Mesendoderm (in vitro differentiated cells): Measurements from ENCODE around the gene RSF1. TPM values are rescaled to one million over a fixed set of nuclear protein-coding genes. Genes with fewer than 3 reads are reported as not detected.
A peak's percentile ranks its signal among the peaks of the same experiment; 100 is the strongest.
"Not testable (repeated sequence)": the region's sequence is repeated elsewhere in the genome, so short reads cannot be mapped to it uniquely, and the experiment has no call there.

Source experiments
- DNase-seq: peaks from one replicate; pipeline ENCODE4 v3.0.0; 2013
- H2AK5ac ChIP-seq: 2 replicates; pipeline ENCODE4 v1.6.1; 2013; ENCODE audit warnings: low read length, inconsistent platforms
- H2BK120ac ChIP-seq: 2 replicates; pipeline ENCODE4 v1.6.1; 2013; ENCODE audit warnings: low read depth, mild to moderate bottlenecking, low read length, moderate library complexity, mixed read lengths
- H2BK15ac ChIP-seq: replicated peaks from 2 replicates; pipeline ENCODE4 v1.6.1; 2013; ENCODE audit warnings: low read depth, mild to moderate bottlenecking, moderate library complexity
- H2BK5ac ChIP-seq: 2 replicates; pipeline ENCODE4 v1.6.1; 2013; ENCODE audit warnings: low read length, inconsistent platforms
- H3K18ac ChIP-seq: 2 replicates; pipeline ENCODE4 v1.6.1; 2013; ENCODE audit warnings: mild to moderate bottlenecking, low read length, mixed read lengths
- H3K23ac ChIP-seq: one replicate; pipeline ENCODE4 v1.6.1; 2013; ENCODE audit warnings: low read length
- H3K27ac ChIP-seq: 2 replicates; pipeline ENCODE4 v1.5.1; 2013; ENCODE audit warnings: low read depth, mild to moderate bottlenecking, inconsistent platforms, low read length, moderate library complexity
- H3K27me3 ChIP-seq: 2 replicates; pipeline ENCODE4 v1.6.1; 2013; ENCODE audit warnings: low read length, control low read depth, mild to moderate bottlenecking, inconsistent platforms; ENCODE audit not compliant: insufficient read depth, poor library complexity
- H3K36me3 ChIP-seq: 2 replicates; pipeline ENCODE4 v1.6.1; 2013; ENCODE audit warnings: low read length, inconsistent platforms; ENCODE audit not compliant: control insufficient read depth, insufficient read depth
- H3K4ac ChIP-seq: one replicate; pipeline ENCODE4 v1.6.1; 2013; ENCODE audit warnings: low read depth, mild to moderate bottlenecking, low read length, moderate library complexity
- H3K4me1 ChIP-seq: 2 replicates; pipeline ENCODE4 v1.6.1; 2013; ENCODE audit warnings: low read depth, low read length, inconsistent platforms; ENCODE audit not compliant: control insufficient read depth
- H3K4me2 ChIP-seq: 2 replicates; pipeline ENCODE4 v1.6.1; 2013; ENCODE audit warnings: low read length
- H3K4me3 ChIP-seq: 2 replicates; pipeline ENCODE4 v1.5.1; 2013; ENCODE audit warnings: mild to moderate bottlenecking, low read length
- H3K56ac ChIP-seq: one replicate; pipeline ENCODE4 v1.6.1; 2013; ENCODE audit warnings: low read length
- H3K79me1 ChIP-seq: 2 replicates; pipeline ENCODE4 v1.6.1; 2013; ENCODE audit warnings: low read length, inconsistent platforms
- H3K79me2 ChIP-seq: 2 replicates; pipeline ENCODE4 v1.6.1; 2013; ENCODE audit warnings: mild to moderate bottlenecking, low read length; ENCODE audit not compliant: control insufficient read depth, insufficient read depth
- H3K9ac ChIP-seq: 2 replicates; pipeline ENCODE4 v1.6.1; 2013; ENCODE audit warnings: low read length, inconsistent platforms
- H4K5ac ChIP-seq: one replicate; pipeline ENCODE4 v1.6.1; 2013; ENCODE audit warnings: low read length
- H4K8ac ChIP-seq: one replicate; pipeline ENCODE4 v1.6.1; 2013; ENCODE audit warnings: low read depth, mild to moderate bottlenecking, control low read depth, low read length, moderate library complexity
- WGBS: extraction: QIAGEN DNeasy Blood & Tissue Kit; methylation state at CpG from one replicate; pipeline ENCODE4 v1.1.7; 2013; ENCODE audit warnings: low lambda C conversion rate, missing lambda C conversion rate; ENCODE audit not compliant: insufficient coverage; ENCODE audit errors: extremely low coverage; 5-methylcytosine and 5-hydroxymethylcytosine counted together
- polyA plus RNA-seq, 2 experiments: library from polyadenylated mRNA; stranded (reverse); fragments of 200-250 nt; gene quantifications; one replicate each; pipeline ENCODE4 v1.2.3, GENCODE V29; 2013

Gene RSF1
- polyA plus RNA-seq (2013, experiment 1 of 2): 59.1 TPM
- 59.0 TPM for polyA plus RNA-seq (2013, experiment 2 of 2)

GRCh38 chr11:77820565-77821348 is at the start of gene RSF1, which contains the start of gene AAMDC:
TSS of gene RSF1 (minus strand) at chr11:77820722. CDS start at chr11:77820714, 8 bp downstream.
TSS of gene AAMDC (plus strand) at chr11:77821144. CDS start at chr11:77842497, 21,353 bp downstream.
- peak within 1 kb of the TSS; percentile 99 for H3K23ac ChIP-seq
- peak within 1 kb of the TSS; percentile 99 for H3K27ac ChIP-seq
- peaks cover 32% of the 10 kb centered on the region for H3K79me2 ChIP-seq
- no peak within 1 kb of the TSS for H2AK5ac ChIP-seq
- peak within 1 kb of the TSS; percentile 95 for H3K18ac ChIP-seq
- peak within 1 kb of the TSS; percentile 75 for H2BK120ac ChIP-seq
- H3K79me1 ChIP-seq: peaks cover 1% of the 10 kb centered on the region
- H3K9ac ChIP-seq: peak within 1 kb of the TSS; percentile 94
- H3K4me1 ChIP-seq: no peaks in the 10 kb centered on the region
- peak within 1 kb of the TSS; percentile 82 for H2BK5ac ChIP-seq
- H3K4me2 ChIP-seq: peak within 1 kb of the TSS; percentile 67
- H3K36me3 ChIP-seq: no peaks in the 10 kb centered on the region
- H3K4ac ChIP-seq: peak within 1 kb of the TSS; percentile 90
- WGBS: no CpG with 5 or more reads among the region's 64 CpGs
- no peak within 1 kb of the TSS for H2BK15ac ChIP-seq
- H3K4me3 ChIP-seq: peak within 1 kb of the TSS; percentile 94
- DNase-seq: peak; percentile 99
- H4K5ac ChIP-seq: no peak within 1 kb of the TSS
- H4K8ac ChIP-seq: peak within 1 kb of the TSS; percentile 82
- no peaks in the 10 kb centered on the region for H3K27me3 ChIP-seq
- peak within 1 kb of the TSS; percentile 97 for H3K56ac ChIP-seq

- H3K4me3 ChIP-seq: no peak overlapping the region
- H3K18ac ChIP-seq: no peak overlapping the region
- no peaks in the 10 kb centered on the region for H3K79me2 ChIP-seq
- H3K23ac ChIP-seq: no peak overlapping the region
- no peaks in the 10 kb centered on the region for H3K4me1 ChIP-seq
- H2AK5ac ChIP-seq: no peak overlapping the region
- H3K27ac ChIP-seq: no peak overlapping the region
- no CpG with 5 or more reads among the region's 4 CpGs for WGBS
- no peaks in the 10 kb centered on the region for H3K79me1 ChIP-seq
- no peak overlapping the region for H3K4ac ChIP-seq
- H3K27me3 ChIP-seq: no peaks in the 10 kb centered on the region
- no peak overlapping the region for H3K56ac ChIP-seq
- DNase-seq: no peak
- H2BK15ac ChIP-seq: no peak overlapping the region
- H4K8ac ChIP-seq: no peak overlapping the region
- H4K5ac ChIP-seq: no peak overlapping the region
- H3K36me3 ChIP-seq: no peaks in the 10 kb centered on the region
- H3K9ac ChIP-seq: no peak overlapping the region
- H2BK120ac ChIP-seq: no peak overlapping the region
- H3K4me2 ChIP-seq: no peak overlapping the region
- no peak overlapping the region for H2BK5ac ChIP-seq
Measured at GRCh38 chr11:77868744-77869143, 48.2 kb upstream of the RSF1 start.

- H3K4ac ChIP-seq: no peak overlapping the region
- no peak overlapping the region for H3K27ac ChIP-seq
- H3K56ac ChIP-seq: no peak overlapping the region
- H3K79me2 ChIP-seq: no peaks in the 10 kb centered on the region
- no peaks in the 10 kb centered on the region for H3K27me3 ChIP-seq
- H2BK15ac ChIP-seq: no peak overlapping the region
- H2BK120ac ChIP-seq: no peak overlapping the region
- no peaks in the 10 kb centered on the region for H3K4me1 ChIP-seq
- WGBS: no CpG with 5 or more reads among the region's 1 CpG
- no peak for DNase-seq
- H3K36me3 ChIP-seq: no peaks in the 10 kb centered on the region
- no peak overlapping the region for H4K8ac ChIP-seq
- no peak overlapping the region for H2BK5ac ChIP-seq
- H3K9ac ChIP-seq: no peak overlapping the region
- no peak overlapping the region for H3K18ac ChIP-seq
- H3K23ac ChIP-seq: no peak overlapping the region
- H3K4me3 ChIP-seq: no peak overlapping the region
- no peak overlapping the region for H3K4me2 ChIP-seq
- no peak overlapping the region for H4K5ac ChIP-seq
- no peaks in the 10 kb centered on the region for H3K79me1 ChIP-seq
- no peak overlapping the region for H2AK5ac ChIP-seq
Measured at GRCh38 chr11:77866336-77866735, 45.8 kb upstream of the RSF1 start.

DNA sequence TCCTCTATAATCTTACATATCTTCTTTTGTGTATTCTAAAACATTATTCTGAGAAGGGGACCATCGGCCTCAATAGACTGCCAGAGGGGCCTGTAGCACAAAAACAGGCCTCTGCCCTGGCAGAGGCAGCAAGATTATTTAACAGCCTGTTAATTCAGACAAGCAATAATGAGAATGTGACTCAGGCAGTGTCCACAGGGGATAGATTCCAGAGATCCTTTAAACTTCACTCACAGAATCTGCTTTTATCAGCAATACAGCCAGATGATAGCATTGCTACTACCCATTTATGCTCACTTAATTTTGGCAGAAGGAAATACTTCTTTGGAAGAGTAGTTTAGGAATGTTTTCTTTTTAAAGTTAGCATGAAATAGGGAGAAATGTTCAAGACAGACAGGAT is 45.3 kb upstream of the RSF1 start:
- H3K4ac ChIP-seq: no peak overlapping the region
- H2BK120ac ChIP-seq: no peak overlapping the region
- no peaks in the 10 kb centered on the region for H3K79me2 ChIP-seq
- H3K79me1 ChIP-seq: no peaks in the 10 kb centered on the region
- H3K36me3 ChIP-seq: no peaks in the 10 kb centered on the region
- no peak overlapping the region for H2BK15ac ChIP-seq
- no CpG with 5 or more reads among the region's 1 CpG for WGBS
- no peak for DNase-seq
- H3K27ac ChIP-seq: no peak overlapping the region
- no peak overlapping the region for H3K9ac ChIP-seq
- H4K5ac ChIP-seq: no peak overlapping the region
- H2BK5ac ChIP-seq: no peak overlapping the region
- no peak overlapping the region for H3K4me2 ChIP-seq
- no peak overlapping the region for H3K4me3 ChIP-seq
- no peak overlapping the region for H3K18ac ChIP-seq
- H3K27me3 ChIP-seq: no peaks in the 10 kb centered on the region
- H3K23ac ChIP-seq: no peak overlapping the region
- no peak overlapping the region for H3K56ac ChIP-seq
- H3K4me1 ChIP-seq: no peaks in the 10 kb centered on the region
- H4K8ac ChIP-seq: no peak overlapping the region
- H2AK5ac ChIP-seq: no peak overlapping the region

GRCh38 chr11:77861444-77861843 is 40.9 kb upstream of the RSF1 start:
- not testable (repeated sequence) for H3K4me2 ChIP-seq, H2AK5ac ChIP-seq, H3K4me1 ChIP-seq, H3K79me1 ChIP-seq, H3K27me3 ChIP-seq, H3K4ac ChIP-seq, H3K23ac ChIP-seq, H3K36me3 ChIP-seq, H2BK120ac ChIP-seq, H3K79me2 ChIP-seq, H3K56ac ChIP-seq, H4K5ac ChIP-seq, H3K4me3 ChIP-seq, H2BK5ac ChIP-seq, DNase-seq, H3K9ac ChIP-seq, H3K18ac ChIP-seq, H2BK15ac ChIP-seq, H3K27ac ChIP-seq, H4K8ac ChIP-seq
- no CpG with 5 or more reads among the region's 10 CpGs for WGBS
